Measurements from ENCODE around the gene ZDHHC22. TPM values are rescaled to one million over a fixed set of nuclear protein-coding genes. Genes with fewer than 3 reads are reported as not detected.

Gene ZDHHC22
- total RNA-seq, 1 donor from 2014 or later, result not detected

DNA sequence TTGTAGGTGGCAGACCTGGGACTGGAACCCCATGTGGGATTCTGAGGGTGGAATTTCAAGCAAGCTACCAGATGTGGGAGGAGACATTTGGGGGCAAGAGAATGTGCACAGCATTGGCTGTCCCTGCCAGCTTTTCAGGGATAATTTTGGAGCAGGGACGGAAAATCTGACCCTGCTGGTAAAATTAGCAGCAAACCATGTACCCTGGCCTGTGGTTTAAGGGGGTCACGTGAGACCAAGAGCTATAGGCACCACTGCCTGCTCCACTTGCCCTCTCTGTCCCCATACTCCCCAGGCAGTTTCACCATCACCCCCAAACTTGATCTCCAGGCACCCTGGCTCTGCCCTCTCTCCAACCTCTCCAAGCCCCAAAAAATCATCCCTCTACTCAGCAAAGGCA, 13.5 kb upstream of the ZDHHC22 start:
- ATAC-seq, result no peak

- no peak for ATAC-seq
These were observed 12.8 kb upstream of the ZDHHC22 start for GRCh38 chr14:77154421-77154820.

DNA sequence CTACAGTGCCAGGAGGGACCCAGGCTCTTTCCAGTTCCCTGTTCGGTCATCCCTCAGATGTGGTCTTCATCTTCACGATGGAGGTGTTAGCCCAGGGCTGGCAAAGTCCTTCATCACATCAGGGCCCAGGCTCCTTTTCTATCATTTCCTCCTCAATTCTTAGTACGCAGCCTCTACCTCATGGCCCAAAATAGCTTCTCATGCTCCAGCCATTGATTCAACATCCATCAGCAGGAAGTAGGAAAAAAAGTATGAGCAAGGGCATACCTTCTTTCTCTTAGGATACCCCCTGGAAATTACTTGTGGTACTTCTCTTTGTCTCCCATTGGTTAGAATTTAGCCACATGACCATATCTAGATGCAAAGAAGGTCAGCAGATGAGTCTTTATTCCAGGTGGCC, 12.2 kb upstream of the ZDHHC22 start:
- ATAC-seq, result no peak

- ATAC-seq, result peak; percentile 71
These were observed 10.5 kb upstream of the ZDHHC22 start for GRCh38 chr14:77151918-77152588.

DNA sequence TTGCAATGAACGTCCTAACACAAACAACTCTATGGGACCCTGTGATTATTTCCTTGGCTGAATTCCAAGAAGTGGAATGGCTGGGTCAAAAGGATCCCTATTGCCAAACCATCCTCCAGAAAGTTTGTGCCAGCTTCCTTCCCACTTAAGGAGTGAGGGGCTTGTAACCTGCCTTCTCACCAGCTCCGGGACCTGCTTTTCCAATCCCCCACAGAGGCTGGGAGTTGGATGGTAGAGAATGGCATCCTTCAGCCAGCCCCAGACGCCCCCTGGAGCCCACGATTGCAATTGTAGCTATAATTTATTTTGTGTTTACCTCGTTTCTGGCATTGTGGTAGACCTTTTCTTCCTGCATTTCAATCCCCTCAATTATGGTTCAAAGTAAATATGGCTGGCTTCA, 9.7 kb upstream of the ZDHHC22 start:
- no peak for ATAC-seq

GRCh38 chr14:77148510-77149231, 7.1 kb upstream of the ZDHHC22 start:
- ATAC-seq, result no peak

DNA sequence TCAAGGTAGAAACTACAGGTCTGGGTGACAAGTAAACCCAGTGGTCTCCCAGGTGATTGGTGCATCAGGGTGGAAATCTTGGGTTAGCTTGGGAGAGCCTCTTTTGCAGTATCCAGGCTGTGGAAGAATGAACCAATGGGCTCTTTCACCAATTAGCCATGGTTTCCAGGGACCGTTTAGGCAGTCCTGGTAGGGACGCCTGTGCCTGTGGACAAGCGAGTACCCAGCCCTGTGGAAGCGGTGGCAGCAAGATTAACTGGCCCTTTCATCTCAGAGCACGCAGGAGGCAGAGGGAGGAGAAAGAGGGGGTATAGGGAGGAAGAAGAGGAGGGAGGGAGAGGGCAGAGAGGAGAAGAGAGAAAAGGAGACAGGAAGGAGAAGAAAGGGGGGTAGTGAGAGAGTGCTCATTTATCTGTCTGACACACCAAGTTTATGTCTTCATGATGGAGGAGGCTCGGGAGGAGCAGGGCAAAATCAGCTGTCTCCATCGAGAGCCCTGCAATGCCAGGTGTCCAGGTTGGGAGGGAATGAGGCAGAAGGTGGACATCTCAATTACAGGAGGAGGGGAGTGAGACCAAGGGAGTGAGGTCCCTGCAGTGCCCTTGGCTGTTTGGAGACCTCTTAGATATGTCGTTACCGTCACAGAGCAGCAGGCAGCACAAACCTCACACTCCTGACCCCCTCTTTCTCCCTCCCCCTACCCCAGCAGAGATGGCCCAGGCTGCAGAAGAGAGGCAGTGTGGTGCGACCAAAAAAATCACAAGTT, 4.6 kb upstream of the ZDHHC22 start:
- no peak for ATAC-seq

DNA sequence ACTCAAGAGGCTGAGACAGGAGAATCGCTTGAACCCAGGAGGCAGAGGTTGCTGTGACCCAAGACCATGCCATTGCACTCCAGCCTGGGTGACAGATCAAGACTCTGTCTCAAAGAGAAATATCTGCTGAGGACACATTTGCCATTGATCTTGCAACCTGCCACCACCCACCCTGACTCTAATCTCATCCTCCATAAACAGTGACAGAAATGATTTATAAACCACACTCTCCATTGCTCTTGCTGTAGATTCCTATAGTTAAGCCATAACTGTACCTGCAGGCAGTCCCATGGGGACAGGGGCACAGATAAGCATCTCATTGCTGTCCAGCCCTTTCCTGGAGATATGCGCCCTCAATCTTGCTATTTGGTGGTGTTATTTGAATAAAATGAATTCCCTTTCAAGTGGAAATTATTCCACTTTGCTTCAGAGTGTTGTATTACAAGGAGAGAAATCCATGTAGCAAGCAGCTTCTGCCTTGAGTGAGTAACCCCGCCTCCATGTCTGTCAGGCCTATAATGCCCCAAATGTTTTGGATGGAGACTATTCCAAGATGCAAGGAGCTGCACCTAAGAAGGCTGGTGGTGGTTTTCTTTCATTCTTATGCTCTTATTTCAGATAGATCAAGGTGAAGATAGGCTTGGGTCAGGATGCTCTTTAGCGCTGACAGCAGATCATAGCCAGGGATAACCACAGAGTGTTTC, 3.0 kb upstream of the ZDHHC22 start:
- ATAC-seq, result no peak

DNA sequence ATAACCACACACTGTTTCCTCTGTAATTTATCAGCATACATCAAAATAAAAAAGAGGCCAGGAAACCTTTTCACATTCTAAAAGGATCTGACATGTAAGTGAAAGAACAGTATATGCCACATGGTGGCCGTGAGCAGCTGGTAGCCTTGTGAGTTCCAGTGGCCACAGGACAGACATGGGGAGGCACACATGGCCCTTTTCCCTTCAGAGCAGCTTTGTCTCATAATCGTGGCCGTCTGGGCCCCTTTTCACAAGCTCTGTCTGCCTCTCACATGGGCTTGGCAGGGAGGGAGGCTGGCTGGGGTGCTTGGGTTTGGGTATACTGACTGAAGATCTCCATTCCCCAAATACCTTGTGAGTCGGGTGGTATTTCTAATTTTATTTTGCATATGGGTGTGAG, 1.5 kb upstream of the ZDHHC22 start:
- ATAC-seq, result no peak

- no peak for ATAC-seq
These were observed 612 bp upstream of the ZDHHC22 start for GRCh38 chr14:77142005-77142800.

- no peak for ATAC-seq
These were observed 1.0 kb downstream of the ZDHHC22 start for GRCh38 chr14:77140359-77141213.

DNA sequence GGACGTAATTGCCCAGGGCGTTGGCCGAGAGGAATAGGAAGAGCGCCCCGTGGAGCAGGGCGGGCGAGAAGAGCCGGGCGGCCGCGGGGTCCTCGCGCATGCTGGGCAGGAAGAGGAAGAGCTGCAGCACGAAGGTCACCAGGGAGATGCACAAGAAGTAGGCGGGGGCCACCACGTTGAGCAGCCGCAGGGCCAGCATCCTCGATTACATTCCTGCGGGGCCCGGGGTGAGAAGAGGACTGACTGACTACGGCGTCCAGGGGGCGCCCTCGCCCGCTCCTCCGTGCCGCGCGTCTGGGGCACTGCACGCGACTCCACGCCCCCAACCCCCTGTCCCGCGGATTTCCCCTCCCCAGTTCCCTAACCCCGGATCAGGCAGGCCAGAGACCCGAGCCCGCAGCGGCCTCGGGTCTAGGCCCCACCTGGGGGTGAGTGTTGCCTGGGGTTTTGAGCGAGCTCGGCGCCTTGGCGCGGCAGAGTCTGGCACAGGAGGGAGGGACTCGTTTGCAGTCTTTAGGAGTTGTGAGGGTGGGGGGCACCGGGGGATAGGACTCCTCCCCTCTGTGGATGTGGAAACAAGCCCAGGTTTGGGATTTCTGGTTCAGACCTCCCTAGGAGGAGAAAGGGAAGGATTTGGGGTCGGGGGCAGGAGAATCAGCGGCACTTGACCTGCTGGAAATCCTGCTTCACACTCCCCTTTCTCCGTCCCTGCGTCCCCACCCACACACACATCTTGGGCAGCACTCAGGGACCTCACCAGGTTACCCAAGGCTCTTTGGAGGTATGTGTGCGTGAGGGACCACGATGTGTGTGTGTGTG, 1.8 kb downstream of the ZDHHC22 start:
- ATAC-seq, result peak; percentile 49

DNA sequence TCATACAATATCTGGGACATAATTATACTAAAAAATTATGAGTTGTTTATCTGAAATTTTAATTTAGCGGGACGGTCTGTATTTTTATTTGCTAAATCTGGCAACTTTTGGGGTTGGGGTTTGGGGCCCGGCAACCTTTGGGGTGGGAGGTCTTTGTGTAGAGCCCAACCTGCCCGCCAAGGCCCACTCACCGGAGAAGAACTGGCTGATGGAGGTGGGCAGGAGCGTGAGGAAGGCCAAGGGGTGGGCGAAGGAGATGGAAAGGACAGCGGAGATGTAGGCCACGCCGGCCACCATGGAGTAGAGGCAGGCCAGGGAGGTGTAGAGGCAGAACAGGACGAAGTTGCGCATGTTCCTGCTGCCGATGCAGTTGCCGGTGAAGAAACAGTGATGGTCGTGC, 2.6 kb downstream of the ZDHHC22 start:
- ATAC-seq, result no peak

- ATAC-seq, result peak; percentile 76
These were observed 7.8 kb downstream of the ZDHHC22 start for GRCh38 chr14:77133720-77134338.

GRCh38 chr14:77131871-77132486, 9.6 kb downstream of the ZDHHC22 start:
- ATAC-seq, result no peak

DNA sequence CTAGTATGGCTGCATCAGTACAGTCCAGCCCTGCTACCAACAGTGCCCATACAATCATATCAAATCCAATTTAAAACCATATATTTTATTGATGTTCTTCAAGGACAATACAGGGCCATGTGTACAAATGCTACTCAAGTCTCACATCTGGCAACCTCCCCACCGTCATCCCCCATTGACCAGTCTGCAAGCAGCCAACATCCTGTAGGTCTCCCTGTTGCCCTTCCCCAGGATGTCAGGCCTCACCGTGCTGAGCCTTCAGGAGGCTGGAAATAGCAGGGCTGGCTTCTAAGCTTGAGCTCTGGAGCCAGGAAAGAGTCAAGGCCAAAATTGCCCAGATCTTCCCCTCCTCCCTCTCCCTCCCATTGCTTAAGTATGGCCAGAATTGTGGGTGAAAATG, 10.4 kb downstream of the ZDHHC22 start:
- no peak for ATAC-seq

GRCh38 chr14:77130386-77130785, 11.2 kb downstream of the ZDHHC22 start:
- no peak for ATAC-seq

GRCh38 chr14:77128414-77128891, 13.1 kb downstream of the ZDHHC22 start:
- ATAC-seq, result no peak

GRCh38 chr14:77126461-77126990, 15.1 kb downstream of the ZDHHC22 start:
- no peak for ATAC-seq

Data from esophagus mucosa (tissue), 1 donor.